B cell (primary cell): ENCODE data around the gene NEUROD2.

Source experiments
- CTCF ChIP-seq: fragments of 200-600 bp; IDR thresholded peaks from one replicate; pipeline ENCODE4 v1.8.0; 2022; ENCODE audit warnings: antibody characterized with exemption, mild to moderate bottlenecking
- EZH2 ChIP-seq: IDR thresholded peaks from 2 replicates; pipeline ENCODE4 v1.6.1; 2012; ENCODE audit warnings: borderline replicate concordance, low read depth, mild to moderate bottlenecking, moderate library complexity, low read length; ENCODE audit not compliant: insufficient read depth, poor library complexity, severe bottlenecking

GRCh38 chr17:39580082-39580468 lies 27.6 kb downstream of the NEUROD2 start:
- no peak for TF ChIP-seq EZH2
- no peak for TF ChIP-seq CTCF
